Measurements from ENCODE around the gene TBXT.
"Not testable (repeated sequence)": the region's sequence is repeated elsewhere in the genome, so short reads cannot be mapped to it uniquely, and the experiment has no call there.

TBXT gene

GRCh38 chr6:166176106-166176505, 8.5 kb upstream of the TBXT start:
- no peak for TF ChIP-seq CTCF (IDR thresholded peaks at IDR 0.05)
- Histone ChIP-seq H3K36me3 (no peaks in the 10 kb centered on the region), H3K27ac (no peak overlapping the region), H3K27me3 (peaks cover 85% of the 10 kb centered on the region), H3K9me3 (no peaks in the 10 kb centered on the region), H3K4me1 (ENCODE audit: control insufficient read depth in 1 of 2, insufficient read depth in 1 of 2, low read depth in 1 of 2, low read length in 1 of 2) (no peaks in the 10 kb centered on the region), H3K4me3 (ENCODE audit: low read depth in 1 of 2, low read length in 1 of 2) (no peak overlapping the region)

- H3K4me1 ChIP-seq (ENCODE audit: control insufficient read depth in 1 of 2, insufficient read depth in 1 of 2, low read depth in 1 of 2, low read length in 1 of 2); H3K4me3 ChIP-seq (ENCODE audit: low read depth in 1 of 2, low read length in 1 of 2); H3K9me3 ChIP-seq; H3K27ac ChIP-seq; H3K36me3 ChIP-seq: not testable (repeated sequence)
- H3K27me3 ChIP-seq: peaks cover 87% of the 10 kb centered on the region
Observed at GRCh38 chr6:166175093-166175492, 7.4 kb upstream of the TBXT start.

- Histone ChIP-seq H3K4me1 (ENCODE audit: control insufficient read depth in 1 of 2, insufficient read depth in 1 of 2, low read depth in 1 of 2, low read length in 1 of 2) (no peaks in the 10 kb centered on the region), H3K27me3 (peaks cover 89% of the 10 kb centered on the region), H3K4me3 (ENCODE audit: low read depth in 1 of 2, low read length in 1 of 2) (no peak overlapping the region), H3K36me3 (no peaks in the 10 kb centered on the region), H3K27ac (no peak overlapping the region), H3K9me3 (no peaks in the 10 kb centered on the region)
- no peak for TF ChIP-seq CTCF (IDR thresholded peaks at IDR 0.05)
Observed at GRCh38 chr6:166174031-166174430, 6.4 kb upstream of the TBXT start.

GRCh38 chr6:166173281-166173951, 5.8 kb upstream of the TBXT start:
- H3K4me1 ChIP-seq (ENCODE audit: control insufficient read depth in 1 of 2, insufficient read depth in 1 of 2, low read depth in 1 of 2, low read length in 1 of 2): peaks cover 0 to 2% of the 10 kb centered on the region in 2 experiments
- no peak overlapping the region for H3K27ac ChIP-seq
- H3K9me3 ChIP-seq: no peaks in the 10 kb centered on the region
- H3K36me3 ChIP-seq: no peaks in the 10 kb centered on the region
- no peak for TF ChIP-seq CTCF (IDR thresholded peaks at IDR 0.05)
- H3K4me3 ChIP-seq (ENCODE audit: low read depth in 1 of 2, low read length in 1 of 2): no peak overlapping the region
- H3K27me3 ChIP-seq: peaks cover 90% of the 10 kb centered on the region

- H3K27ac ChIP-seq: no peak overlapping the region
- peaks cover 0 to 8% of the 10 kb centered on the region in 2 experiments for H3K4me1 ChIP-seq (ENCODE audit: control insufficient read depth in 1 of 2, insufficient read depth in 1 of 2, low read depth in 1 of 2, low read length in 1 of 2)
- peaks cover 90% of the 10 kb centered on the region for H3K27me3 ChIP-seq
- no peak overlapping the region for H3K4me3 ChIP-seq (ENCODE audit: low read depth in 1 of 2, low read length in 1 of 2)
- H3K36me3 ChIP-seq: no peaks in the 10 kb centered on the region
- no peak for TF ChIP-seq CTCF (IDR thresholded peaks at IDR 0.05)
- no peaks in the 10 kb centered on the region for H3K9me3 ChIP-seq
Observed at GRCh38 chr6:166172546-166172945, 4.9 kb upstream of the TBXT start.

GRCh38 chr6:166169549-166170421, 2.1 kb upstream of the TBXT start:
- TF ChIP-seq CTCF (IDR thresholded peaks at IDR 0.05): no peak

More at GRCh38 chr6:166169549-166170421, 2.1 kb upstream of the TBXT start:
- Histone ChIP-seq H3K27me3 (peaks cover 99% of the 10 kb centered on the region), H3K4me1 (ENCODE audit: control insufficient read depth in 1 of 2, insufficient read depth in 1 of 2, low read depth in 1 of 2, low read length in 1 of 2) (peaks cover 0 to 8% of the 10 kb centered on the region in 2 experiments), H3K4me3 (ENCODE audit: low read depth in 1 of 2, low read length in 1 of 2) (no peak overlapping the region), H3K36me3 (no peaks in the 10 kb centered on the region), H3K27ac (no peak overlapping the region), H3K9me3 (no peaks in the 10 kb centered on the region)

Data from neutrophil (primary cell).